SH-SY5Y (cell line): ENCODE measurements around the gene SND1.

ENCODE experiments used
- GATA2 ChIP-seq: IDR thresholded peaks from 2 replicates; pipeline ENCODE4 v1.6.1; 2011; ENCODE audit warnings: mild to moderate bottlenecking, low read depth, low read length
- GATA3 ChIP-seq: IDR thresholded peaks from 2 replicates; pipeline ENCODE4 v1.6.1; 2011; ENCODE audit warnings: low read depth, mild to moderate bottlenecking, low read length, moderate library complexity

SND1 gene

DNA sequence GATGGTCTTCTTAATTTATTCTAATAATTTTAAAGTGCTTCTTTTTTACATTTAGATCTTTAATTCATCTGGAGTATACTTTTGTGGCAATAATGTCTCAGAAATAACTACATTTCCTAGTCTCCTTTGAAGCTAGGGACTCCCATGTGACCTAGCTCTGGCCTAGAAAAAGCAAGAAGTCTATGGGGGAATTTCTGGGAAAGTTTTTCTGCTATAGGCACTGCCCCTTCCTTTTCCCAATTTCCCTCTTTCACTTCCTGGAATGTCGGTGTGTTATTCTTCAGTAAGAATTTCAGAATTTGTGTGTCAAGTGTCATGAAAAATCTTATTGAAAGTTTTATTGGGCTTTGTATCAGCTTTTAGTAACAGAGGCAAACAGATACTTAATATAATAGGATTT lies 473.8 kb downstream of the SND1 start:
- TF ChIP-seq GATA2 (no peak), GATA3 (no peak)

DNA sequence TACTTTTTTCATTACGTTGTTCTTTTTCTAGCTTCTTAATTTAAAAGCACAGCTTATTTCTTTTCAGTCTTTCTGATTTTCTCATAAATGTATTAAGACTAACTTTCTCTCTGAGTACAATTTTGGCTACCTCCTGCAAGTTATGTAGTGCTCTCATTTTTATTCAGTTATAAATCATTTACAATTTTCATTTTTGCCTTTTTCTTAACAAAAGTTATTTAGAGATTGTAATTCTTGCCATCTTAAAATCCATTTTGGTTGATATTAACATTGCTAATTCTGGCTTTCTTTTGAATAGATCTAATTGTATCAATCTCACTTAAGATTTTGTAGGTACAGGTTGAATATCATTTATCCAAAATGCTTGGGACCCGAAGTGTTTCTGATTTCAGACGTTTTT lies 476.4 kb downstream of the SND1 start:
- TF ChIP-seq GATA2 (no peak), GATA3 (no peak)

DNA sequence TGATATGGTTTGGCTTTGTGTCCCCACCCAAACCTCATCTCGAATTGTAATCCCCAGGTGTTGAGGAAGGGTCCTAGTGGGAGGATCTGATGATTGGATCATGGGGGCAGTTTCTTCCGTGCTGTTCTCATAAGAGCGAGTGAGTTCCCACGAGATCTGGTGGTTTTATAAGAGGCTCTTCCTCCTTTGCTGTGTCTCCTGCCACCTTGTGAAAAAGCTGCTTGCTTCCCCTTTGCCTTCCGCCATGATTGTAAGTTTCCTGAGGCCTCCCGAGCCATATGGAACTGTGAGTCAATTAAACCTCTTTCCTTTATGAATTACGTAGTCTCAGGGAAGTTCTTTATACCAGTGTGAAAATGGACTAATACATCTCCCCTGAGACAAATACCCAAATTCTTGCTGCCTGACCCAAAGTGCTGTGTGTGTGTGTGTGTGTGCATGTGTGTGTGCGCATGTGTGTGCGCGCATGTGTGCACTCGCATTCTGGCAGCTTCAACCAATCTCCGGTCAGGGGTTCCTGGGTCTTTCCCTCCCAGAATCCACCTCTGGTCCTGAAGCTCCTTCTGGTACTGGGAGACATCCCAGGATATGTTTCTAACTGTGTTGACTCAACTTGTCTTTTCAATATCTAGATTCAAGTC lies 477.4 kb downstream of the SND1 start:
- TF ChIP-seq GATA3 (no peak), GATA2 (no peak)

DNA sequence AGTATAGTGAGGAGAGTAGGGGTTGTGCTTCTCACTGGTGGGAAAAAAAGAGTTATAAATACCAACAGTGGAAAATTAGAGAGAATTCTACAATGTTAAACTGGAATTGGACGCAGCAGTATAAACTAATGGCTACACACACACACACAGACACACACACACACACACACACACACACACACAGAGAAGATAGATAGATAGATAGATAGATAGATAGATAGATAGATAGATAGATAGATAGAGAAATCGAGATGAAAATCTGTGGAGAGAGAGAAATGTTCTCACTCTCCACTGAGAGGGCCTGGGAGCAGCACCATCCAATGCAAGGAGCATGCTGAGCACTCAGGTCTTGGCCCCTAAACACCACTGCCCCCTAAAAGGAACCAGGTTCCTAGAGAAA lies 479.1 kb downstream of the SND1 start:
- TF ChIP-seq GATA3 (no peak), GATA2 (no peak)

DNA sequence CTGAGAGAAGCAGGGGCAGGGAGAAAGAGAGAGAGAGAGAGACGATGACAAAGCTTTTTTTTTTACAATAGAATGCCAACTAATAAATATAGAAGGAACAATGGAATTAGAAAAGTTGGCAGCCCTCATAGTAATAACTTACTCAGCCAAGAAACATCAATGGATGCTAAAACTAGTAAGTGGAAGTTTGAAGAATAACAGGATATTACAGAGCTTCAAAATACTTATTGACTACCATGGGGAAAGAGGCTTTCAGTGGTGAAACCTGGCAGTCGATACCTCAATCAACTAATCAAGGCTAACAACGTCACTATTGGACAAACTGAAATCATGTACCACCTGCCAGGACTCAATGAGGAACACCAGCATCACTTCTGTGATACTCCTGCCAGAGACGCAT lies 479.7 kb downstream of the SND1 start:
- no peak for TF ChIP-seq GATA2
- TF ChIP-seq GATA3, result no peak

DNA sequence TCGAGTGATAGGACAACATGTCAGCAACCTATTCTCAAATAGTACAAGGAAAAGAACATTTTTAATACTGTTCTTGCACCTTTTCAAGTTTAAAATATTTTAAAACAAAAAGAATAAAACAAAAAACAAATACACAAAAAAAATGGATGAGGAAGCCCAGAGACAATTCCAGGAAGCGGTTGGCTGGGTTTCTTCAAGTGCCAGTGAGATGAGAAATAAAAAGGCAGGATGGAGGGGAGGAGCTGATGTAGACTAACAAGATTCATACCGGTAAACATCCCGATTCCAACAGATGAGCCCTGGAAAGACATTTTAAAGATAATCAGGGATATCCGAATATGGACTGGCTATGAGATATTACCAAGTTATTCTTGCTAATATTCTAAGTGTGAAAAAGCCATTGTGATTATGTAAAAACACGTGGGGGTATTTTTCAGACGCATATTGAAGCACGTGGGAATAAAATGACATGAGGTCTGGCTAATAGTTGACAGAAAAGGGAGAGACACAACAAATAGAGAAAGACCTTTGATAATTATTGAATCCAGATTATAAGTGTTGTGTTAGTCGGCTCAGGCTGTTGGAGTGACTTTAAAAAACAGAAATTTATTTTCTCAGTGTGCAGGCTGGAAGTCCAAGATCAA lies 480.6 kb downstream of the SND1 start:
- TF ChIP-seq GATA3 (no peak), GATA2 (no peak)

DNA sequence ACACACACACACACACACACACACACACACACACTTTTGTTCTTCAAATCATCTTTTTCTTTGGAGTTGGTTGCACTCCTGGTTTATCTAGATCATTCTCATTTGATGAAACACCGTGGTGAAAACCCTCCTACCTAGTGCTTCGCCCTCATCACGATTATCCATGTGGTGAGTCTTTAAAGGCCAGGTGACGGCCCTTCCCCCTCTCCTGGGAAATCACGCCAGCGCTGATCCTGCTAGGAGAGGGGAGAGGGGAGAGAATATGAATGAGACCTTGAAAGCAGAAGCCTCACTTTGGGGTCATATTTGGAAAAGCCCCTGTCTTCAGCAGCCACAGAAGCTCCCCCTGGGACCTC lies 483.1 kb downstream of the SND1 start:
- TF ChIP-seq GATA2 (no peak), GATA3 (no peak)

DNA sequence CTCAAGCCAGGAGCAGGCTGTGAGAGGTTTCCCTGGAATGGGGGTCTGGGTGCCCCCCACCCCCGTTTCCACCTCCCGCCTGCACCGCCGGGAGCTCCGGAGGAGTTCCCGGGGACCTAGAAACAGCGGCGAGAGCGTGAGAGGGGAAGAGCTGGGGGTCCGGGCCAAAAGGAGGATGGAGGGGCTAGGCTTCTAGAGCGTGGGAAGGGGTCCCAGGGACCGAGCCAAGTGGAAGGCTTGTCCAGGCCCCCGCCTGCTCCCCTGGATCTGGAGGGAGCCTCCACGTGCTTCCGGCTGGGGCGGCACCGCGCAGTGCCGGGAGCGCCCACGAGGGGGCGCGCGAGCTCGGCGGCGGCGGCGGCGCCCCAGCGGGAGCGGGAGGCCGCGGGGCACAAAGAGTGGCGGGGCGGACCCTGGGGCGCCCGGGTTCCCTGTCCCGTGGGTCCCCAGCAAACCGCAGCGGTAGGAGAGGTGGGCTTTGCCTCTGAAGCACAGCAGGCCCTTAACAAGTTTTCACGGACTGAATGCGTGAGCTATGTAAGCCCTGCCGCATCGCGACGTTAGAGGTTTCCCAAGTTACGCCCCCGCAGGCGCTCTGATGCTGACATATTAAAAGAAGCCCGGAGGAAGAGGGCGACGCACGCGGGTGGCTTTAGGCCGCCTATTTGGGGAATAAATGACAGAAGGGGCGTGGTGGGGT lies 483.7 kb downstream of the SND1 start:
- TF ChIP-seq GATA2 (no peak), GATA3 (no peak)

DNA sequence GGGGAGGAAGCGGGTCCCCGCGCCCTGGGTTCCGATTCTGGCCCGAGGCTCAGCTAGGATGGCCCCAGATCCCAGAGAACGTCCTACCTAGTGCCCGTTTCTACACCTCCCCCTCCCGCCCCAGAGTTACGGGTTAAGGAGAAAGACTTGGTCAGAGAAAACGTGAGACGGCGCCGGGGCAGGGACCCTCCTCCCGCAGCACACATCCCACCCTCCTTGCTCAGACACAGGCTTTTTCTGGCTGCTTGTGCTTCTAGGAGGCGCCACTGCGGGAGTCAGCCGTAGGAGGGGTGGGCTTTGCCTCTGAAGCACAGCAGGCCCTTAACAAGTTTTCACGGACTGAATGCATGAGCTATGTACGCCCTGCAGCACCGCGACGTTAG lies 484.2 kb downstream of the SND1 start:
- TF ChIP-seq GATA2 (no peak), GATA3 (no peak)

DNA sequence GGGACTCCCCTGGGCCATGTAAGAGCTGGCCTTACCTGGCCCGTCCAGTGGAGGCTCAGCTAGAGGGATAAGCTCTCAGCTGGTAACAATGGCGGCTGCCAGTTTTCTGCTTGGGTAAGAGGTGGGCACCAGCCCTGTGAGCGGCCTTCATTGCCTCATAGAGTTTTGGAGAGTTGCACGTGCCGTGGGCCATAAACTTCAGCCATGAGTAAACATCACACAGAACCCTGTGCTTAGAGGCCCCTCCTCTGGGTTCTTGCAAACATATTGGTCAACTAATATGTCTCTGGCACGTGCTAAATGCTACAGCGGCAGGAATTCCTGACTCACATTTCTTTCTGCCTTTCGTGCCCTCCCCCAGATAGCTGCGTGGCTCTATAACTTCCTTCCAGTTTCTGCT lies 485.2 kb downstream of the SND1 start:
- TF ChIP-seq GATA2, result no peak
- no peak for TF ChIP-seq GATA3

DNA sequence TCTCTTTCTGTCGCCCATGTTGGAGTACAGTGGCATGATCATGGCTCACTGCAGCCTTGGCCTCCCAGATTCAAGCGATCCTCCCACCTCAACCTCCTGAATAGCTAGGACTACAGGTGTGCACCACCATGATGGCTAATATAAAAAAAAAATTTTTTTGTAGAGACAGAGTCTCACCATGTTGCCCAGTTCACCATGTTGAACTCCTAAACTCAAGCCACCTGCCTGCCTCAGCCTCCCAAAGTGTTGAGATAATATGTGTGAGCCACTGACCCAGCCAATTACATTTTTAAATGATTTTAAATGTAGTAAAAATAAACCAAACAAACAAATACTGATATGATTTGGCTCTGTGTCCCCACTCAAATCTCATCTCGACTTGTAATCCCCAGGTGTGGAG lies 487.4 kb downstream of the SND1 start:
- TF ChIP-seq GATA2, result no peak
- no peak for TF ChIP-seq GATA3

DNA sequence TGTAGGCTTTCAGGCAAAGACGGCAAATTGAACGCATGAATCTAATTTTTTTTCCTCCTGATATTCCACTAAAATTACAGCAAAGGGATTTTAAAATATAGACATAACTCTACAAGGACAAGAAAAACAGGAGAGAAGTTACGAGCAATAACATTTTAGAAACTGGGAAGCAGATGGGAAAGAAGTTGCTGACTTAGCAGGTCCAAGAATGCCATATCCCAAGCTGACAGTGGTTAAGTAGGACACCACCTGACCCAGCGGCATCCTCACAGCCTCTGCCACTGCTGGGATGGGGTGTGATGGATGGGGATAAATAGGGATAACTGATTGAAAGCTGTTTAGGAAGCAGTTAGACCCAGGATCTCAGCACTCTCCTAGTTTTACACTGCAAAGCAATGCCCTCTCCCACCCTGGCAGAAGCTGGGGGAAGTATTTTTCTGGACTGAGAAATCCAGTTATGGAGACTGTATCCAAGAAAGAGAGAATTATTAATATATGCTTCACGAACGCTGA lies 489.7 kb downstream of the SND1 start:
- TF ChIP-seq GATA3, result no peak
- TF ChIP-seq GATA2, result no peak
